ENCODE results near the gene DPP10. TPM values are rescaled to one million over a fixed set of nuclear protein-coding genes. Genes with fewer than 3 reads are reported as not detected.

DPP10 gene
- total RNA-seq, 1 experiment from 2014 or later, result not detected

GRCh38 chr2:114580691-114581090 lies 138.2 kb downstream of the DPP10 start:
- DNase-seq (ENCODE audit: low spot score), result no peak

GRCh38 chr2:114598329-114598728 lies 155.9 kb downstream of the DPP10 start:
- DNase-seq (ENCODE audit: low spot score), result no peak

GRCh38 chr2:114609203-114609602 lies 166.8 kb downstream of the DPP10 start:
- DNase-seq (ENCODE audit: low spot score), result no peak

GRCh38 chr2:114609801-114610200 lies 167.4 kb downstream of the DPP10 start:
- DNase-seq (ENCODE audit: low spot score), result no peak

- DNase-seq (ENCODE audit: low spot score), result no peak
Measured at GRCh38 chr2:114610677-114611076, 168.2 kb downstream of the DPP10 start.

GRCh38 chr2:114614592-114614991 lies 172.2 kb downstream of the DPP10 start:
- DNase-seq (ENCODE audit: low spot score), result no peak

GRCh38 chr2:114628481-114628880 lies 186.0 kb downstream of the DPP10 start:
- DNase-seq (ENCODE audit: low spot score), result no peak

- DNase-seq (ENCODE audit: low spot score), result no peak
Measured at GRCh38 chr2:114631146-114631545, 188.7 kb downstream of the DPP10 start.

GRCh38 chr2:114642166-114642770 lies 199.8 kb downstream of the DPP10 start:
- DNase-seq (ENCODE audit: low spot score), result no peak

- DNase-seq (ENCODE audit: low spot score), result no peak
Measured at GRCh38 chr2:114642988-114643553, 200.6 kb downstream of the DPP10 start.

- no peak for DNase-seq (ENCODE audit: low spot score)
Measured at GRCh38 chr2:114651933-114652332, 209.5 kb downstream of the DPP10 start.

GRCh38 chr2:114659880-114660279 lies 217.4 kb downstream of the DPP10 start:
- DNase-seq (ENCODE audit: low spot score), result no peak

GRCh38 chr2:114661971-114662939 lies 219.8 kb downstream of the DPP10 start:
- no peak for DNase-seq (ENCODE audit: low spot score)

- DNase-seq (ENCODE audit: low spot score), result no peak
Measured at GRCh38 chr2:114668415-114668814, 226.0 kb downstream of the DPP10 start.

GRCh38 chr2:114683251-114683650 lies 240.8 kb downstream of the DPP10 start:
- DNase-seq (ENCODE audit: low spot score), result no peak

GRCh38 chr2:114684403-114684802 lies 242.0 kb downstream of the DPP10 start:
- DNase-seq (ENCODE audit: low spot score), result no peak

GRCh38 chr2:114685102-114685501 lies 242.7 kb downstream of the DPP10 start:
- no peak for DNase-seq (ENCODE audit: low spot score)

GRCh38 chr2:114688241-114688640 lies 245.8 kb downstream of the DPP10 start:
- no peak for DNase-seq (ENCODE audit: low spot score)

- DNase-seq (ENCODE audit: low spot score), result no peak
Measured at GRCh38 chr2:114698520-114698919, 256.1 kb downstream of the DPP10 start.

- no peak for DNase-seq (ENCODE audit: low spot score)
Measured at GRCh38 chr2:114699423-114699944, 257.0 kb downstream of the DPP10 start.

GRCh38 chr2:114700440-114700839 lies 258.0 kb downstream of the DPP10 start:
- no peak for DNase-seq (ENCODE audit: low spot score)
